SU-DHL-6 (cell line): ENCODE data around the gene ABCF2.

Experiments used
- CTCF ChIP-seq: fragments of 200-600 bp; sonication (generic); IDR thresholded peaks from one replicate; pipeline ENCODE4 v1.5.1; 2017; ENCODE audit warnings: antibody characterized with exemption, mild to moderate bottlenecking, low read length, moderate library complexity; ENCODE audit not compliant: insufficient read depth, poor library complexity, severe bottlenecking
- EZH2phosphoT487 ChIP-seq: fragments of 200-600 bp; sonication (generic), shearing (Covaris generic); conservative IDR thresholded peaks from 2 replicates; pipeline ENCODE4 v1.6.1; 2018; ENCODE audit warnings: mild to moderate bottlenecking, antibody characterized with exemption, low read length, moderate library complexity, mixed read lengths

GRCh38 chr7:151178831-151179230 lies 48.2 kb downstream of the ABCF2 start:
- TF ChIP-seq EZH2phosphoT487 (no peak), CTCF (no peak)
